Prostate gland (tissue), 2 donors: Measurements from ENCODE around the gene KDM4B. TPM values are rescaled to one million over a fixed set of nuclear protein-coding genes. Genes with fewer than 3 reads are reported as not detected.
A peak's percentile ranks its signal among the peaks of the same experiment; 100 is the strongest.

Experiments used
- DNase-seq: peaks from one replicate; pipeline ENCODE4 v3.0.0-alpha.2; 2019; ENCODE audit warnings: low spot score
- H3K27ac ChIP-seq, 2 donors: fragments of 200-600 bp; sonication (generic); 2 replicates each; pipeline ENCODE4 v1.5.1; 2017 to 2019
- H3K27me3 ChIP-seq: fragments of 200-600 bp; sonication (generic); replicated peaks from 2 replicates; pipeline ENCODE4 v1.5.1; 2019; ENCODE audit not compliant: insufficient read depth
- H3K36me3 ChIP-seq, 2 donors: fragments of 200-600 bp; sonication (generic); 1 replicate in 1 of 2; 2 replicates in 1 of 2; pipeline versions ENCODE4 v1.5.1 to v1.8.1; 2017 to 2019
- H3K4me1 ChIP-seq: fragments of 200-600 bp; sonication (generic); replicated peaks from 2 replicates; pipeline ENCODE4 v1.5.1; 2019
- H3K4me3 ChIP-seq, 2 donors: fragments of 200-600 bp; sonication (generic); 2 replicates each; pipeline ENCODE4 v1.5.1; 2017 to 2019
- H3K9me3 ChIP-seq: fragments of 200-600 bp; sonication (generic); 2 replicates; pipeline ENCODE4 v1.5.1; 2017
- POLR2A ChIP-seq: fragments of 450-650 bp; IDR thresholded peaks from one replicate; pipeline ENCODE4 v1.6.1; 2016; ENCODE audit warnings: antibody characterized with exemption, mild to moderate bottlenecking
- POLR2AphosphoS5 ChIP-seq: sonication (generic); formaldehyde crosslinking; IDR thresholded peaks from one replicate; pipeline ENCODE4 v1.6.1; 2017; ENCODE audit warnings: antibody characterized with exemption
- WGBS: methylation state at CpG from one replicate; pipeline ENCODE4 v1.1.5; 2018; 5-methylcytosine and 5-hydroxymethylcytosine counted together
- intact Hi-C: fragments of 100-400 bp; cut with DNase I; formaldehyde crosslinking; loops from one replicate; pipeline ENCODE4 v1.14.2; 2022
- total RNA-seq, 2 donors: library from RNA; depleted of rRNA; stranded (reverse); fragments of >200 nt; gene quantifications; one replicate each; pipeline ENCODE4 v1.1.0, GENCODE V29; 2016
- TF ChIP-seq, protein P1 (sequence below), 4 experiments: fragments of 200-600 bp in 2 of 4; fragments of 450-650 bp in 2 of 4; sonication (generic) in 2 of 4; IDR thresholded peaks; 1 replicate in 3 of 4; 2 replicates in 1 of 4; pipeline ENCODE4 v1.5.1; 2016 to 2019; ENCODE audit warnings: antibody characterized with exemption in 4 of 4, mild to moderate bottlenecking in 2 of 4, moderate library complexity in 2 of 4

KDM4B gene
- total RNA-seq, 2 donors from 2014 or later, result 74.6 to 136 TPM

DNA sequence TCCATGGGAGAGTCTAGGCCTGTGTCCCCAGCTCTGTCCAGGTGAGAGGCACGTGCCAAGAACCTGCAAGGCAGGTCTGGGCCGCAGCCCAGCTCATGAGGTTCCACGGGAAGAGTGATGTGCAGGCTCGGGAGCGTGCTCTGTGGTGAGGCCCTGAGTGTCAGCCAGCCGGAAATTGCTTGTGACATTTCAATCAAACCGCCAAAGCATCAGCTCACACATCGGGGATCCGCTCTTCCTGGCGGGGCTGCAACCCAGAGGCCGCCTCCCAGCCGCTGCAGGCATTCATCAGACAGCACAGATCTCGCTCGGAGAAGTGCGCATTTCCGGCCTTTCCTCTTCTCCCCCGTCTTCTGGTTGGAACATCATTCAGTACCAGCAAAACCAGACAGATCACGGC lies 109.3 kb downstream of the KDM4B start:
- WGBS, result 74% methylated on average over 18 of the region's 18 CpGs
- Histone ChIP-seq H3K4me1 (no peaks in the 10 kb centered on the region), H3K36me3 (peaks cover 0 to 8% of the 10 kb centered on the region in 2 donors), H3K9me3 (no peaks in the 10 kb centered on the region), H3K27me3 (no peaks in the 10 kb centered on the region), H3K27ac (no peak overlapping the region), H3K4me3 (no peak overlapping the region)
- TF ChIP-seq, protein P1, sequence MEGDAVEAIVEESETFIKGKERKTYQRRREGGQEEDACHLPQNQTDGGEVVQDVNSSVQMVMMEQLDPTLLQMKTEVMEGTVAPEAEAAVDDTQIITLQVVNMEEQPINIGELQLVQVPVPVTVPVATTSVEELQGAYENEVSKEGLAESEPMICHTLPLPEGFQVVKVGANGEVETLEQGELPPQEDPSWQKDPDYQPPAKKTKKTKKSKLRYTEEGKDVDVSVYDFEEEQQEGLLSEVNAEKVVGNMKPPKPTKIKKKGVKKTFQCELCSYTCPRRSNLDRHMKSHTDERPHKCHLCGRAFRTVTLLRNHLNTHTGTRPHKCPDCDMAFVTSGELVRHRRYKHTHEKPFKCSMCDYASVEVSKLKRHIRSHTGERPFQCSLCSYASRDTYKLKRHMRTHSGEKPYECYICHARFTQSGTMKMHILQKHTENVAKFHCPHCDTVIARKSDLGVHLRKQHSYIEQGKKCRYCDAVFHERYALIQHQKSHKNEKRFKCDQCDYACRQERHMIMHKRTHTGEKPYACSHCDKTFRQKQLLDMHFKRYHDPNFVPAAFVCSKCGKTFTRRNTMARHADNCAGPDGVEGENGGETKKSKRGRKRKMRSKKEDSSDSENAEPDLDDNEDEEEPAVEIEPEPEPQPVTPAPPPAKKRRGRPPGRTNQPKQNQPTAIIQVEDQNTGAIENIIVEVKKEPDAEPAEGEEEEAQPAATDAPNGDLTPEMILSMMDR (IDR thresholded peaks at IDR 0.05), result no peak
- peak; percentile 26 for TF ChIP-seq POLR2AphosphoS5
- no peak for TF ChIP-seq POLR2A
- no peak for DNase-seq
- intact Hi-C loops, result no loop called here

DNA sequence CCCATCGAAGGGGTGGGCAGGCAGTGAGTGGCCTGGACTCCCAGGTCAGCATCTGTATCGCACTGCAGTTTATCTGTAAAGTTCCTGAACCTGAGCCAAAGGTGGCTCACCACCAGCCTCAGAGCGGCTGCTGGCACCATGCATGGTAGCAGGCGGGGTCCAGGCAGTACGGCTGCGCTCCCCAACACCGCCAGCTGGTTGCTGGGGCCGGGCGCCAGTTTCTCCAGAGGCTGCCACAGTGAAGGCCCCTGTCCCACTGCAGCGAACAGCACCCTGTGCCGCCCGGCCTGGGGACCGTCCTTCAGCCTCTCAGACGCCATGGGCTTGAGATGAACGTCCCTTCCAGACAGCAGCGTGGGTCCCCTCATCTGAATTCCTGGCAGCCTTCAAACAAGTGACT lies 109.8 kb downstream of the KDM4B start:
- WGBS, result 90% methylated on average over 16 of the region's 16 CpGs
- no peak for DNase-seq
- Histone ChIP-seq H3K36me3 (peaks cover 3 to 8% of the 10 kb centered on the region in 2 donors), H3K4me1 (no peaks in the 10 kb centered on the region), H3K27ac (no peak overlapping the region), H3K4me3 (no peak overlapping the region), H3K9me3 (no peaks in the 10 kb centered on the region), H3K27me3 (no peaks in the 10 kb centered on the region)
- intact Hi-C loops, result no loop called here
- TF ChIP-seq POLR2AphosphoS5 (no peak), POLR2A (no peak)
- TF ChIP-seq, protein P1 (IDR thresholded peaks at IDR 0.05), result no peak

DNA sequence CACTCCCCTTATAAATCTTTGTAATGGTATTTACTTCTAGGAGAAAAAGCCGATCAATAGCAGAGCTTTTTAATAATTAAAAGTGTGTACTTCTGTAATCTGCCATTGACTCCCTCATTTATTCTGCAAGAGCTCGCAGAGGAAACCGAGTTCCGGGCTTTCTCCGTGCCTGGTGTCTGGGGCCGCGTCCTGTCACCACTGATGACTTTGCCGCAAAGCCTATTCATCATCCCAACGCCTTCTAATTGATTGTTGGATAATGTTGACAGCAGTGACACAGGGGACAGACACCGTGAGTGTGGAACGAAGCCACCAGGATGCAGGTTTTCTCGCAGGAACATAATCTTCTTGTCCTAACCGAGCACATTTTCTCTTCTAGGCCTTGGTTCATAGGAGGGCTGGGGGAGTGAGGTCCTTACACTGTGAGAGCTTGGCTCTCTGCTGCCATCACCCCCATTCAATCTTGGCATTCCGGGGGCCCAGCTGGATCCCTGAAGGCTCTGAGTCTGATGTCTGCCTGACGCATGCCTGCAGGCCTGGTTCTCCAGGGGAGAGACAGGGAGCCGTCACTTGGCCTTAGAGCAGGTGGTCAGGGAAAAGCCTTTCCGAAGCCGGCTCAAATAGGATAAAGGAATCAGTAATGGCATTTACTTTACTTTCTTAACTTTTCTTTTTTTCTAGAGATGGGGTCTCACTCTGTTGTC lies 110.3 kb downstream of the KDM4B start:
- Histone ChIP-seq H3K4me1 (no peaks in the 10 kb centered on the region), H3K27ac (no peak overlapping the region), H3K9me3 (no peaks in the 10 kb centered on the region), H3K4me3 (no peak overlapping the region), H3K27me3 (no peaks in the 10 kb centered on the region), H3K36me3 (peaks cover 4 to 8% of the 10 kb centered on the region in 2 donors)
- DNase-seq, result no peak
- 88% methylated on average over 18 of the region's 18 CpGs for WGBS
- TF ChIP-seq, protein P1 (IDR thresholded peaks at IDR 0.05), result no peak
- TF ChIP-seq POLR2AphosphoS5, result no peak
- intact Hi-C loops, result no loop called here

DNA sequence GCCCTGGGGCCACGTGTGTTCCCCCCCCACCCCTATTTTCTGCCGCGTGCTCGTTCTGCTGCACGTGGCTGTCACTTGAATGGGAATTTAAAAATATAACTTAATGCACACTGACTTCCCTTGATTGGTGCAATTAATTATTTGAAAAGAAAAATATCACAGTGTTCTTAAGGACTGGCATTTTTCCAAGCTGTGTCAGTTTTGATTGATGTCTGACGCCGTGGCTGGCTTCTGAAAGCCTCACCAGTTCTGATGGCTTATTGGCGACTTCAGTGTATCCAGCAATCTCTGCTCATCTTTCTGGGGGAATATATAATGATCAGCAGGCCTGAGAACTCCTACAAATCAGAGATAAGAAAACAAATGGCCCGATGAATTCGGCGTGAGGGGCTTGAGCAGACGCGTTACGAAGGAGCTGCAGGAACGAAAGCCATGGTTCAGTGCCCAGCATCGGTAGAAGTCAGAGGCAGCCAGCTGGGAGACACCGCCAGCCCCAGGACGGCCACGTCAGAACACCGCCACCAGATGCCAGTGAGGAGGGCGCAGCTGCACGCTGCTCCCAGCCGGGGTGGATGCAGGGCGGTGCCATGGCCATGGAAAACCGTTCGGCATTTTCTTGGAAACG lies 111.2 kb downstream of the KDM4B start:
- 80% methylated on average over 27 of the region's 27 CpGs for WGBS
- Histone ChIP-seq H3K27ac (no peak overlapping the region), H3K4me3 (no peak overlapping the region), H3K27me3 (no peaks in the 10 kb centered on the region), H3K9me3 (no peaks in the 10 kb centered on the region), H3K36me3 (peaks cover 4 to 8% of the 10 kb centered on the region in 2 donors), H3K4me1 (no peaks in the 10 kb centered on the region)
- TF ChIP-seq POLR2A (no peak), POLR2AphosphoS5 (no peak)
- TF ChIP-seq, protein P1 (IDR thresholded peaks at IDR 0.05), result no peak
- no peak for DNase-seq
- intact Hi-C loops, result no loop called here

DNA sequence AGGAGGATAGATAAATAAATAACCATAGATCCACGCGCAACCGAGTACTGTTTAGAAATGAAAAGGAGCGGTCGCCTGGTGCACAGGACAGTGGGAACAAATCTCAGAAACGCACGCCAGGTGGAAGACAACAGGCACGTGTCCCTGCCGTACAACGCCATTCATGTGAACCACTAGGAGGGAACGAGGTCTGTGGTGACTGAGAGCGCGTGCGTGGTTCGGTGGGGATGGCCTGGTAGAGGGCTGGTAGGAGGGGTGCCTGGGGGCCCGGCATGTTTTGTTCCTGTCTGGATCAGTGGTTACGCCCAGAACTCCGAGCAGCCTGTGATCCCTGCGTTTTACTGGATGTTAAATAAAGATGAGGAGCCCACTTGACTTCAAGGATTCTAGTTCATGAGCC lies 111.9 kb downstream of the KDM4B start:
- no peak overlapping the region for H3K4me3 ChIP-seq
- WGBS, result 89% methylated on average over 19 of the region's 19 CpGs
- intact Hi-C loops, result no loop called here
- H3K9me3 ChIP-seq, result no peaks in the 10 kb centered on the region
- H3K4me1 ChIP-seq, result no peaks in the 10 kb centered on the region
- H3K27me3 ChIP-seq, result no peaks in the 10 kb centered on the region
- DNase-seq, result no peak
- peaks cover 4 to 8% of the 10 kb centered on the region in 2 donors for H3K36me3 ChIP-seq
- TF ChIP-seq POLR2A (no peak), POLR2AphosphoS5 (no peak)
- TF ChIP-seq, protein P1 (IDR thresholded peaks at IDR 0.05), result no peak
- no peak overlapping the region for H3K27ac ChIP-seq
